Forelimb muscle (tissue), 1 donor: ENCODE measurements around the gene KCNQ1. TPM values are rescaled to one million over a fixed set of nuclear protein-coding genes. Genes with fewer than 3 reads are reported as not detected.
"Not testable (repeated sequence)": the region's sequence is repeated elsewhere in the genome, so short reads cannot be mapped to it uniquely, and the experiment has no call there.

ENCODE experiments used
- DNase-seq: peaks from one replicate; pipeline ENCODE4 v3.0.0-alpha.2; 2013; ENCODE audit warnings: low read depth
- polyA plus RNA-seq: library from polyadenylated mRNA; unstranded; fragments of 120-200 nt; gene quantifications from one replicate; pipeline ENCODE4 v1.2.1, GENCODE V29; 2013; ENCODE audit not compliant: insufficient read length

KCNQ1 gene
- polyA plus RNA-seq, 1 donor, result 2.1 TPM

GRCh38 chr11:2589538-2589934, 144.7 kb downstream of the KCNQ1 start:
- DNase-seq, result no peak

- no peak for DNase-seq
Measured at GRCh38 chr11:2590131-2590964, 145.5 kb downstream of the KCNQ1 start.

GRCh38 chr11:2590965-2591754, 146.4 kb downstream of the KCNQ1 start:
- no peak for DNase-seq

DNA sequence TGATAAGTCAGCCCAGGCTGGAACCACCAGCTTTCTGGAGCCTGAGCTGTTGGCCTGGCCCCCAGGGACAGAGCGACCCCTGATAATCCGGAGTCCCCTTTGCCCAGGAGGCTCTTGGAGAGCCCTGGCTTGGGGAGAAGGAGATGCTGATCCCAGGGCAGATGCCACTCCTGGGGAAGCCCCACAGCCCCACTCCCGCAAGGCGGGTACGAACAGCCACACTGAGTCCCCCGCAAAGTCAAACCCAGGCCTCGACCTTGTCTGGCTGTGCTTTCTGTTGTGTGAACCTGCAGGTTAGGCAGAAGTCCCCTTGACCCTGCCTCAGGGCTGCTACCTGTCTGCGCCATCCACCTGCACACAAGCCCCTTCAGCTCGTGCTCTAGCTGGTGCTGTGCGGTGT, 147.0 kb downstream of the KCNQ1 start:
- DNase-seq, result no peak

DNA sequence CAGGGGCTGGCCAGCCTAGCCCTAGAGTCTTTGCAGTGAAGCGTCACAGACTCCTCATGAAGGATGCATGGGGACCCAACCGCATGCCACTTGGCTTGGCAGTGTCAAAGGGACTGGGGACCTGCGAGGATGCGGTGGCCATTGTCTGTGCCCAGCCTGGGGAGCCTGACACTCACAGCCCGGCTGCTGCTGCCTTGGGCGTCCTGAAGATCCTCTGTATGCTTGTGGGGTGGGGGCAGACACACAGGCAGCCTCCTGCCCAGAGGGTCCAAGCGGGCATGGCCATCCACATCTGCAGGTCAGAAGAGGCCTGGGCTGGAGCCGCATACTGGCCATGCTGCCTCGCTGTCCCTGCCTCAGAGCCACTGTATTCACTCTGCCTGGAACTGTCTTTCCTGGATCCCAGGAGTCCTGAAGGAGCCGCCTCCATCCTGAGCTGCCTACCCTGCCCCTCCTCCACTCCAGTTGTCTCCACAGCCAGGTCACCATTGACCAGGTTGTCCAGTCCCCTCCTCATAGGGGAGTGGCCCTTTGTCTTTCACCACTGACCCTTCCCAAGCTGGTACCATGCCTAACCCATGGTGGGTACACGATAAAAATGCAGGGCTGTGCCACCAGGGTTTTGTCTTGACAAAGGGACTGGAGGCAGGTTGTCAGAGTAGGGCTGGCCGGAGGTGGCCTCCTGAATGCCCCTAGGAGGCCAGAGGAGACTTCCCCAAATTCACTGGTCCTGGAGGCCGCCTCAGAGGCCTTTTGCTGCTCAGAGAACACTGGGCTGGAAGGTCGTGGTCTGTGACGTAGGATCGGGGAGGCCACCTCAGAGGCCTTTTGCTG, 148.0 kb downstream of the KCNQ1 start:
- no peak for DNase-seq

DNA sequence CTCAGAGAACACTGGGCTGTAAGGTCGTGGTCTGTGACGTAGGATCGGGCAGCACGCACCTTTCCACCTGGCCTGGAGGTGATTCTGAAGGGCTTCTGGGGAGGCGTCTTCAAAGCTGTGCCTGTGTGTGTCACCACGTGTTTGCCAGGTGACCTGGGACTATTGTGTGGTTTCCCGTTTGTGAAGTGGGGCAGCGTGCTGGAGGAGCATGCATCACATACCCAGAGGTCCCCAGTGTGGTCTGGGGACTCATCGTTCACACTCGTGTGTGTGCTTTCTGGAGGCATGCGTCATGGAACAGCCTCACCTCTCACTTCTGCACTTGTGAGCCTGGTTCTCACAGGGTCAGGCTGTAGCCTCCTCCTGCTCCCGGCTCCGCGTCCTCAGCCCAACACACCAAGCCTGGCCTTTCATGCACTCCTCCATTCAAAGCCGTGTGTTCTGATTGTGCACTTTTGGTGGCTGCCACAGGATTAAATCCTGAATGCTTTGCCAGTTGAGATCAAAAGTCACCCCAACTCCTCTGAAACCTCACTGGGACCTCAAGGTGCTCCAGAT, 148.7 kb downstream of the KCNQ1 start:
- no peak for DNase-seq

DNA sequence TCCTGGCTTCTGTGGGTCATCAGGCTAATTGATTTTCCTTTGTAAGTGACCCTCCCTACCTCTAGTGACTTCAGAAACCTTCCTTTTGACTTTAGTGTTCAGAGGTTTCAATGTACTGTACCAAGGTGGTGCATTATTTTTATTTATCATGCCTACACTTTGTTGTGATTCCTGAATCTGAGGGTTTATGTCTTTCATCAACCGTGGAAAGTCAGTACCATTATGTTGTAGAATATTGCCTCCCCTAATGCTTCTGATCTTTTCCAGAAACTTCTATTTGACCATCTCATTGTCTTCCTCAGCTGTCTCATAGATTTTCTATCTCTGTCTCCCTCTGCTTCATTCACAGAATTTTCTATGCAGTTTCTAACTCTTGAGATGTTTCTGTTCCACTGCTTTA, 149.5 kb downstream of the KCNQ1 start:
- no peak for DNase-seq

- no peak for DNase-seq
Measured at GRCh38 chr11:2595204-2595603, 150.4 kb downstream of the KCNQ1 start.

- no peak for DNase-seq
Measured at GRCh38 chr11:2599561-2600189, 154.9 kb downstream of the KCNQ1 start.

DNA sequence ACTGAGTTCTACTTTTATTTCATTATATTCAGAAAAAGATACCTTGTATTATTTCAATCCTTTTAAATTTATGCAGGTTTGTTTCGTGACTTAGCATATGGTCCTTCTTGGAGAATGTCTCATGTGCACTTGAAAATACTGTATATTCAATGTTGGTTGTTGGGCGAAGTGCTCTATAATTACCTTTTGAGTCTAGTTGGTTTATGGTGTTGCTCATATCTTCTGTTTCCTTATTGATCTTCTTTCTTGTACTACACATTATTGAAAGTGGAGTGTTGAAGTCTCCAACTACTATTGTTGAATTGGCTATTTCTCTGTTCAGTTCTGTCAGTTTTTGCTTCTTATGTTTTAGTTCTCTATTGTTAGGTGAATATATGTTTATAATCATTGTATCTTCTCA, 164.5 kb downstream of the KCNQ1 start:
- DNase-seq, result no peak

DNA sequence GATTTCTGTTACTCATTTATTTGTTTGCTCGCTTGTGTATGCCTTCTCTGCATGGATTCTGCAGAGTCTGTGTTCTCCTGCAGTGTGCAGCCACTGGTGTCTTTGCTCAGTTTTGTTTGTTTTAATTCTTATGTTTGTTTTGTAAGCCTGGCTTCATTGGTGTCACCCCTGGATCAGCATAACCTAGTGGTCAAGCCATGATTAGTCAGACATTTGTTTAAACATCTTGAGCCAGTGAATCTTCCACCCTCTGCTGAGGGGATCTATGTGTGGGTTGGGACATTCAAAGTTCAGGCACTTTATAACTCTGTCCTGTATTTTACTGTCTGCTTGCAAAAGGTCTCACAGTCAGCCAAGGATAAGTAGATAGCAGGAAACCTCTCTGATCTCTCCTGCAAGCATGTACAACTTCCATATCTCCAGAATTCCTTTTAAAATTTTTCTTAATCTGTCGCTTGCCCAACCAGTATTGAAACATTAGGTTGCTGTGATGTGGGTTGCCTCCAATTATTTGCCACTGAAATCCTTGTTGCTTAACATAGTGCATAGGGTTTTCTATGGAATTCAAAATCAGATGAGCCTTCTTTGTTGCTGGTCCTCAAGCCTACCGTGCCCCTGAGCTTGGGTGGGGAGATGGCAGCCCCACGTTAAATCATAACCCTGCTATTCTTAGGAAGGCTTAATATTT, 168.2 kb downstream of the KCNQ1 start:
- DNase-seq, result no peak

GRCh38 chr11:2621894-2622293, 177.1 kb downstream of the KCNQ1 start:
- no peak for DNase-seq

DNA sequence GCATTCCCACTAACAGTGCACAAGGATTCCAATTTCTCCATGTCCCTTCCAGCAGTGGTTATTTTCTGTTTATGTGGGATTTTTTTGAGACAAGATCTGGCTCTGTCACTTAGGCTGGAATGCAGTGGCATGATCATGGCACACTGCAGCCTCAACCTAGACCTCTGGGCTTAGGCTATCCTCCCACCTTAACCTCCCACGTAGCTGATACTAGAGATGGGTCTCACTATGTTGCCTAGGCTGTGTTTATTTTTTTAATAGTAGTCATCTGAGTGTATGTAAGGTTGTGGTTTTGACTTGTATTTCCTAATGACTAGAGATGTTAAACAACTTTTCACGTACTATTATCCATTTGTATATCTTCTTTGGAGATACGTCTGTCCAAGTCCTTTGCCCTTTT, 180.4 kb downstream of the KCNQ1 start:
- DNase-seq, result no peak

DNA sequence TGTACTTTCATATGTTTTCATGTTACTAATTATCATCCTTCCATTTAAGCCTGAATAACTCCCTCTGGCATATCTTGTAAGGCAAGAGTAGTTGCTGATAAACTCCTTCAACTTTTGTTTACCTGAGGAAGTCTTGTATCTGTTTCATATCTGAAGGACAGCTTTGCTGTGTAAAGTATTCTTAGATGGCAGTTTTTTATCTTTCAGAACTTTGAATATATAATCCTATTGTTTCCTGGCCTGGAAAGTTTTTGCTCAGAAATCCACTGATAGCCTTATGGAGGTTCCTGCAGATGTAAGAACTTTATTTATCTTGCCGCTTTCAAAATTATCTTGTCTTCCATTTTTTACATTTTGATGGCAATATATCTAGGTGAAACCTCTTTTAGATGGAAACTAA, 185.9 kb downstream of the KCNQ1 start:
- DNase-seq, result no peak

DNA sequence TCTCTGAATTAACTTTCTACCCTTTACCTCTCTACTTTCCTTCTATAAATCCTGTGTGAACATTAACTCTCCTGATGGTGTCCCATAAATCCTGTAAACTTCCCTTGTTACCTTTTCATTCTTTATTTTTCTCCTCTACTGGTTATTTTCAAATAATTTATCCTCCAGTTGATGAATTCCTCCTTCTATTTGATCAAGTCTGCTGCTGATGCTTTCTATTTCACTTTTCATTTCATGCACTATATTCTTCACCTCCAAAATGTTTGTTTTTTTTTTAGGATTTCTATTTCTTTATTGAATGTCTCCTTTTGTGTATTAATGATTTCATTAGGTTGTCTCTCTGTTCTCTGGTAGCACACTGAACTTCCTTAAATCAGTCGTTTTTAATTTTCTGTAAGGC, 186.4 kb downstream of the KCNQ1 start:
- no peak for DNase-seq

DNA sequence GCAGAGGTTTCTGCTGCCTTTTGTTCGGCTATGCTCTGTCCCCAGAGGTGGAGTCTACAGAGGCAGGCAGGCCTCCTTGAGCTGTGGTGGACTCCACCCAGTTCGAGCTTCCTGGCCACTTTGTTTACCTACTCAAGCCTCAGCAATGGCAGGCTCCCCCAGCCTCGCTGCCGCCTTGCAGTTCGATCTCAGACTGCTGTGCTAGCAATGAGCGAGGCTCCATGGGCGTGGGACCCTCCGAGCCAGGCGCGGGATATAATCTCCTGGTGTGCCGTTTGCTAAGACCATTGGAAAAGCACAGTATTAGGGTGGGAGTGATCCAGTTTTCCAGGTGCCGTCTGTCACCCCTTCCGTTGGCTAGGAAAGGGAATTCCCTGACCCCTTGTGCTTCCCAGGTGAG, 195.0 kb downstream of the KCNQ1 start:
- DNase-seq, result not testable (repeated sequence)

DNA sequence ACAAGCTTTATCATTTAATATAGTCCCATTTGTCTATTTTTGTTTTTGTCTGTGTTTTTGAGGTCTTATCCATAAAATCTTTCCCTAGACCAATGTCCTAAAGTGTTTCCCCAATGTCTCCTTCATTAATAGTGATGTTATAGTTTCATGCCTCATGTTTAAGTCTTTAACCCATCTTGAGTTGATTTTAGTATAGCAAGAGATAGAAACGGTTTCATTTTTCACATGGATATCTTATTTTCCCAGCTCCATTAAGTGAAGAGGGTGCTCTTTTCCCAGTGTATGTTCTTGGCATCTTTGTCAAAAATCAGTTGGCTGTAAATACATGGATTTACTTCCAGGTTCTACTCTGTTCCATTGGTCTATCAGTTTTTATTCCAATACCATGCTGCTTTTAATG, 196.8 kb downstream of the KCNQ1 start:
- no peak for DNase-seq

- no peak for DNase-seq
Measured at GRCh38 chr11:2643746-2644145, 198.9 kb downstream of the KCNQ1 start.

DNA sequence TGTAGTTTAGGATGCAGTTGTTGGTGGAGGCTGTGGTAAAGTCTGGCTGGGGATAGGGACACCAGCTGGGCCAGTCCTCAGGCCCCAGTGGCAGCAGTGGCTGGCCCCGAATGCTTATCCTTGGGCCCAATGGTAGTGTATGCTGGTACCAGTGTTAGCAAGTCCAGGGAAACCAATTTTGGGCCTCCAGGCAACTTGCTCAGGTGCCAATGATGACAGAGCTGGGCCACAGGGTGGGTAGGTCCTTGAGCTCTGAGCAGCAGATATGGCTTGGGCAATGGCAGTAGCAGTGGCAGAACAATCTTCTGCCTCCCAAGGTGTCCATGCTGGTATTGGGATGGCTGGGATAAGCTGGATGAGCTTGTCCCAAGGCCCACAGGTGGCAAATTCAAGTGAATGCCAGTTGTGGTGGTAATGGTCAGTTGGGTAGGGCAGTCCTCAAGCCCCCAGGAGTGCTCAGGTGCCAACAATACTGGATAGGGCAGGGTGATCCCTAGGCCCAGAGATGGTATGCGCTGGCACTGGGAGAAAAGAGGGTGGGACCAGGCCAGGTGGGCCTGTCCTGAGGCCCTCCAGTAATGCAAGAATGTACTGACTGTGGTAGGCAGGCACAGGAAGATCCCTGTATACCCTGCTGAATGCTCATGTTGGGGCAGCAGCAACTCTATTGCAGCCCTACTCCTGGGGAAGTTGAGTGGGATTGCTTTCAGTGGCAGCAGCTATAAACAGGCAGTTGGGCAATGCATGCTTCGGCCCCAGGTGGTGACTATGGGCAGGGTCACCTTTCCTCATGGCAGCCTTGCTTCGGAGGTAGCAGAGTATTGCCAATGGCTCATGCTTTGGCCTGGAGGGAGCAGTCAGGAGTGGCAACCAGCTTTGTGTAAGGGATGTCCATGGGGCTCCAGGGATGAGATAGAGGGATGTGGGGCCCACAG, 200.3 kb downstream of the KCNQ1 start:
- DNase-seq, result no peak

DNA sequence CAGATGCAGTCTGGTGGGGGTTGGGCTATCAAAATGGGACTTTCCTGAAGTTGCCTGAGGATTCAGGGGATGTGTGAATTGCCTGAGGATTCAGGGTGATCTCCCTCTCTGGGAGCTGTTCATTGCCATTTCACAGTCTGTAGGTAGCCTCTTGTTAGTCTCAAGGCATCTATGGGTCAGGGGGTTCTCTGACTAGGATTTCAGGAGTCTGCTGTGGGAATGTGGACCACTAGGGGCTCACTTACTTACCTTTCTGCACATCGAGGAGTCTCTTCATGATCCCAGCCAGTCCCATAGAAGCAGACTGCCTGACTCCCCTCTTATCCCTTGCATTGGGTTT, 200.9 kb downstream of the KCNQ1 start:
- no peak for DNase-seq
